SK-N-SH treated with all-trans-retinoic acid at 6 μM for 48 hours (cell line): ENCODE results near the gene MRTFA.
A peak's percentile ranks its signal among the peaks of the same experiment; 100 is the strongest.

Experiments used
- ATAC-seq: fragments of 200-7000 bp; cut with Tn5 transposase; 3 replicates; pipeline ENCODE4 v1.9.1; 2020; ENCODE audit warnings: mild to moderate bottlenecking, moderate library complexity
- ARNTL ChIP-seq: fragments of 450-650 bp; formaldehyde crosslinking; IDR thresholded peaks from 2 replicates; pipeline ENCODE4 v1.5.0; 2020; ENCODE audit warnings: low read depth, mild to moderate bottlenecking, moderate library complexity, borderline replicate concordance
- CSDC2 ChIP-seq: fragments of 250-450 bp; sonication (Bioruptor Pico); IDR thresholded peaks from 2 replicates; pipeline ENCODE4 v1.5.0; 2020; ENCODE audit warnings: mild to moderate bottlenecking, moderate library complexity
- ESRRG ChIP-seq: fragments of 250-450 bp; sonication (Bioruptor Pico); IDR thresholded peaks from 2 replicates; pipeline ENCODE4 v1.6.1; 2021; ENCODE audit warnings: mild to moderate bottlenecking
- ISL1 ChIP-seq: fragments of 250-450 bp; sonication (Bioruptor Pico); IDR thresholded peaks from 2 replicates; pipeline ENCODE4 v2.1.2; 2022; ENCODE audit warnings: mild to moderate bottlenecking, moderate library complexity
- OSR1 ChIP-seq: fragments of 250-450 bp; sonication (Bioruptor Pico); IDR thresholded peaks from 2 replicates; pipeline ENCODE4 v1.8.0; 2022; ENCODE audit warnings: moderate library complexity, mild to moderate bottlenecking, inconsistent platforms
- PPARA ChIP-seq: fragments of 250-450 bp; sonication (Bioruptor Pico); IDR thresholded peaks from 2 replicates; pipeline ENCODE4 v1.5.0; 2020; ENCODE audit warnings: mild to moderate bottlenecking, borderline replicate concordance
- RARB ChIP-seq: fragments of 250-450 bp; sonication (Bioruptor Pico); IDR thresholded peaks from 2 replicates; pipeline ENCODE4 v1.8.0; 2021; ENCODE audit warnings: mild to moderate bottlenecking, moderate library complexity
- SNAI2 ChIP-seq: fragments of 250-450 bp; sonication (Bioruptor Pico); IDR thresholded peaks from 2 replicates; pipeline ENCODE4 v1.5.0; 2020; ENCODE audit warnings: mild to moderate bottlenecking, moderate library complexity
- TCF4 ChIP-seq: fragments of 250-450 bp; sonication (Bioruptor Pico); IDR thresholded peaks from 2 replicates; pipeline ENCODE4 v1.8.0; 2021; ENCODE audit warnings: mild to moderate bottlenecking, moderate library complexity, borderline replicate concordance
- ZC3H10 ChIP-seq: fragments of 250-450 bp; sonication (Bioruptor Pico); IDR thresholded peaks from 2 replicates; pipeline ENCODE4 v1.5.1; 2021; ENCODE audit warnings: mild to moderate bottlenecking, moderate library complexity
- ZFP3 ChIP-seq: fragments of 250-450 bp; sonication (Bioruptor Pico); IDR thresholded peaks from 2 replicates; pipeline ENCODE4 v1.5.0; 2020; ENCODE audit warnings: mild to moderate bottlenecking, moderate library complexity
- ZNF565 ChIP-seq: fragments of 450-650 bp; formaldehyde crosslinking; conservative IDR thresholded peaks from 2 replicates; pipeline ENCODE4 v1.5.0; 2020; ENCODE audit warnings: low read depth, mild to moderate bottlenecking, moderate library complexity
- ZNF70 ChIP-seq: fragments of 450-650 bp; formaldehyde crosslinking; IDR thresholded peaks from 2 replicates; pipeline ENCODE4 v1.5.0; 2020; ENCODE audit warnings: mild to moderate bottlenecking, moderate library complexity
- ZNF8 ChIP-seq: fragments of 450-650 bp; formaldehyde crosslinking; IDR thresholded peaks from 2 replicates; pipeline ENCODE4 v1.5.0; 2020; ENCODE audit warnings: mild to moderate bottlenecking, moderate library complexity
- TF ChIP-seq, protein P1 (sequence below): fragments of 250-450 bp; sonication (Bioruptor Pico); IDR thresholded peaks from 2 replicates; pipeline ENCODE4 v1.8.0; 2020; ENCODE audit warnings: mild to moderate bottlenecking, moderate library complexity, borderline replicate concordance
- TF ChIP-seq, protein P2 (sequence below): fragments of 250-450 bp; sonication (Bioruptor Pico); IDR thresholded peaks from 2 replicates; pipeline ENCODE4 v1.5.1; 2021; ENCODE audit warnings: mild to moderate bottlenecking, moderate library complexity
- TF ChIP-seq, protein P3 (sequence below): fragments of 250-450 bp; sonication (Bioruptor Pico); IDR thresholded peaks from 2 replicates; pipeline ENCODE4 v1.8.0; 2021; ENCODE audit warnings: low read depth, mild to moderate bottlenecking, moderate library complexity, borderline replicate concordance
- TF ChIP-seq, protein P4 (sequence below): fragments of 250-450 bp; sonication (Bioruptor Pico); IDR thresholded peaks from 2 replicates; pipeline ENCODE4 v1.5.1; 2020; ENCODE audit warnings: low read depth, mild to moderate bottlenecking, moderate library complexity

MRTFA gene

DNA sequence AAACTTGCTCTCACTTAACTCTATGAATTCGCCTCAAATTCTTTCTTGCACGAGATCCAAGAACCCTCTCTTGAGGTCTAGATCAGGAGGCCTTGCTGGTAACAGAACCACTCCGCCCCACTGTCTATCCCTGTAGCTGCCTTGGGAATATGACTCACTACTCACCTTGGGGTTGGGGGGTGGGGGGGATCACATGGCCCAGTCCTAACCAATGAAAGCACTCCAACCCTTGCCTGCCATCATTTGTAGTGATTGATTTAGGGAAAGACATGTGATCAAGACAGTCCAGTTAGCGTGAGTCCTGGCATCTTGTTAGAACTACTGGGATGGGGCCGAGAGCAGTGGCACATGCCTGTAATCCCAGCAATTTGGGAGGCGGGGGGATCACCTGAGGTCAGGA is 4.8 kb upstream of the MRTFA start (continued):
- TF ChIP-seq, protein P1, sequence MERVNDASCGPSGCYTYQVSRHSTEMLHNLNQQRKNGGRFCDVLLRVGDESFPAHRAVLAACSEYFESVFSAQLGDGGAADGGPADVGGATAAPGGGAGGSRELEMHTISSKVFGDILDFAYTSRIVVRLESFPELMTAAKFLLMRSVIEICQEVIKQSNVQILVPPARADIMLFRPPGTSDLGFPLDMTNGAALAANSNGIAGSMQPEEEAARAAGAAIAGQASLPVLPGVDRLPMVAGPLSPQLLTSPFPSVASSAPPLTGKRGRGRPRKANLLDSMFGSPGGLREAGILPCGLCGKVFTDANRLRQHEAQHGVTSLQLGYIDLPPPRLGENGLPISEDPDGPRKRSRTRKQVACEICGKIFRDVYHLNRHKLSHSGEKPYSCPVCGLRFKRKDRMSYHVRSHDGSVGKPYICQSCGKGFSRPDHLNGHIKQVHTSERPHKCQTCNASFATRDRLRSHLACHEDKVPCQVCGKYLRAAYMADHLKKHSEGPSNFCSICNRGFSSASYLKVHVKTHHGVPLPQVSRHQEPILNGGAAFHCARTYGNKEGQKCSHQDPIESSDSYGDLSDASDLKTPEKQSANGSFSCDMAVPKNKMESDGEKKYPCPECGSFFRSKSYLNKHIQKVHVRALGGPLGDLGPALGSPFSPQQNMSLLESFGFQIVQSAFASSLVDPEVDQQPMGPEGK (CRISPR knock-in tag): no peak

DNA sequence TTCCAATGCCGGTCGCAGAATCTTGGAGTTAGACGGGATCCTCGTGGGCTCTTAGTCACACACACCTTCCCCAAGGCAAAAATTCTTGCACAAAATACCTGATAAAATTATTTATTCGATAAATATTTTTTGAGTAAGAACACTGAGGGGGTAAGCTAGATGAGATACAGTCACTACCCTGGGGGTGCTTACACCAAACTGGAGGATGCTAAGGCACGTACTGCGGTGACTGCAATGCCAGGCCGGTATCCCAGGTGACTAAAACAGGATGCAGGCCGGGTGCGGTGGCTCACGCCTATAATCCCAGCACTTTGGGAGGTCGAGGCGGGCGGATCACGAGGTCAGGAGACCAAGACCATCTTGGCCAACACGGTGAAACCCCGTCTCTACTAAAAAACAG is 1.7 kb upstream of the MRTFA start:
- no peak for TF ChIP-seq ZC3H10
- TF ChIP-seq ESRRG (CRISPR knock-in tag): no peak
- TF ChIP-seq, protein P1 (CRISPR knock-in tag): no peak
- TF ChIP-seq ARNTL (CRISPR knock-in tag): no peak
- TF ChIP-seq ZFP3 (CRISPR knock-in tag): no peak
- TF ChIP-seq ISL1 (CRISPR knock-in tag): no peak
- TF ChIP-seq, protein P2, sequence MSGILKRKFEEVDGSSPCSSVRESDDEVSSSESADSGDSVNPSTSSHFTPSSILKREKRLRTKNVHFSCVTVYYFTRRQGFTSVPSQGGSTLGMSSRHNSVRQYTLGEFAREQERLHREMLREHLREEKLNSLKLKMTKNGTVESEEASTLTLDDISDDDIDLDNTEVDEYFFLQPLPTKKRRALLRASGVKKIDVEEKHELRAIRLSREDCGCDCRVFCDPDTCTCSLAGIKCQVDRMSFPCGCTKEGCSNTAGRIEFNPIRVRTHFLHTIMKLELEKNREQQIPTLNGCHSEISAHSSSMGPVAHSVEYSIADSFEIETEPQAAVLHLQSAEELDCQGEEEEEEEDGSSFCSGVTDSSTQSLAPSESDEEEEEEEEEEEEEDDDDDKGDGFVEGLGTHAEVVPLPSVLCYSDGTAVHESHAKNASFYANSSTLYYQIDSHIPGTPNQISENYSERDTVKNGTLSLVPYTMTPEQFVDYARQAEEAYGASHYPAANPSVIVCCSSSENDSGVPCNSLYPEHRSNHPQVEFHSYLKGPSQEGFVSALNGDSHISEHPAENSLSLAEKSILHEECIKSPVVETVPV (CRISPR knock-in tag): no peak
- TF ChIP-seq, protein P3, sequence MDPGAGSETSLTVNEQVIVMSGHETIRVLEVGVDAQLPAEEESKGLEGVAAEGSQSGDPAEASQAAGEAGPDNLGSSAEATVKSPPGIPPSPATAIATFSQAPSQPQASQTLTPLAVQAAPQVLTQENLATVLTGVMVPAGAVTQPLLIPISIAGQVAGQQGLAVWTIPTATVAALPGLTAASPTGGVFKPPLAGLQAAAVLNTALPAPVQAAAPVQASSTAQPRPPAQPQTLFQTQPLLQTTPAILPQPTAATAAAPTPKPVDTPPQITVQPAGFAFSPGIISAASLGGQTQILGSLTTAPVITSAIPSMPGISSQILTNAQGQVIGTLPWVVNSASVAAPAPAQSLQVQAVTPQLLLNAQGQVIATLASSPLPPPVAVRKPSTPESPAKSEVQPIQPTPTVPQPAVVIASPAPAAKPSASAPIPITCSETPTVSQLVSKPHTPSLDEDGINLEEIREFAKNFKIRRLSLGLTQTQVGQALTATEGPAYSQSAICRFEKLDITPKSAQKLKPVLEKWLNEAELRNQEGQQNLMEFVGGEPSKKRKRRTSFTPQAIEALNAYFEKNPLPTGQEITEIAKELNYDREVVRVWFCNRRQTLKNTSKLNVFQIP (CRISPR knock-in tag): no peak
- TF ChIP-seq, protein P4, sequence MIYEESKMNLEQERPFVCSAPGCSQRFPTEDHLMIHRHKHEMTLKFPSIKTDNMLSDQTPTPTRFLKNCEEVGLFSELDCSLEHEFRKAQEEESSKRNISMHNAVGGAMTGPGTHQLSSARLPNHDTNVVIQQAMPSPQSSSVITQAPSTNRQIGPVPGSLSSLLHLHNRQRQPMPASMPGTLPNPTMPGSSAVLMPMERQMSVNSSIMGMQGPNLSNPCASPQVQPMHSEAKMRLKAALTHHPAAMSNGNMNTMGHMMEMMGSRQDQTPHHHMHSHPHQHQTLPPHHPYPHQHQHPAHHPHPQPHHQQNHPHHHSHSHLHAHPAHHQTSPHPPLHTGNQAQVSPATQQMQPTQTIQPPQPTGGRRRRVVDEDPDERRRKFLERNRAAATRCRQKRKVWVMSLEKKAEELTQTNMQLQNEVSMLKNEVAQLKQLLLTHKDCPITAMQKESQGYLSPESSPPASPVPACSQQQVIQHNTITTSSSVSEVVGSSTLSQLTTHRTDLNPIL (CRISPR knock-in tag): no peak
- TF ChIP-seq ZNF70 (CRISPR knock-in tag): no peak
- TF ChIP-seq PPARA (CRISPR knock-in tag): no peak
- TF ChIP-seq OSR1 (CRISPR knock-in tag): no peak
- TF ChIP-seq RARB: no peak
- no peak for TF ChIP-seq ZNF565 (CRISPR knock-in tag)
- no peak for TF ChIP-seq CSDC2 (CRISPR knock-in tag)
- no peak for TF ChIP-seq TCF4 (CRISPR knock-in tag)
- no peak for TF ChIP-seq SNAI2 (CRISPR knock-in tag)
- no peak for ATAC-seq

DNA sequence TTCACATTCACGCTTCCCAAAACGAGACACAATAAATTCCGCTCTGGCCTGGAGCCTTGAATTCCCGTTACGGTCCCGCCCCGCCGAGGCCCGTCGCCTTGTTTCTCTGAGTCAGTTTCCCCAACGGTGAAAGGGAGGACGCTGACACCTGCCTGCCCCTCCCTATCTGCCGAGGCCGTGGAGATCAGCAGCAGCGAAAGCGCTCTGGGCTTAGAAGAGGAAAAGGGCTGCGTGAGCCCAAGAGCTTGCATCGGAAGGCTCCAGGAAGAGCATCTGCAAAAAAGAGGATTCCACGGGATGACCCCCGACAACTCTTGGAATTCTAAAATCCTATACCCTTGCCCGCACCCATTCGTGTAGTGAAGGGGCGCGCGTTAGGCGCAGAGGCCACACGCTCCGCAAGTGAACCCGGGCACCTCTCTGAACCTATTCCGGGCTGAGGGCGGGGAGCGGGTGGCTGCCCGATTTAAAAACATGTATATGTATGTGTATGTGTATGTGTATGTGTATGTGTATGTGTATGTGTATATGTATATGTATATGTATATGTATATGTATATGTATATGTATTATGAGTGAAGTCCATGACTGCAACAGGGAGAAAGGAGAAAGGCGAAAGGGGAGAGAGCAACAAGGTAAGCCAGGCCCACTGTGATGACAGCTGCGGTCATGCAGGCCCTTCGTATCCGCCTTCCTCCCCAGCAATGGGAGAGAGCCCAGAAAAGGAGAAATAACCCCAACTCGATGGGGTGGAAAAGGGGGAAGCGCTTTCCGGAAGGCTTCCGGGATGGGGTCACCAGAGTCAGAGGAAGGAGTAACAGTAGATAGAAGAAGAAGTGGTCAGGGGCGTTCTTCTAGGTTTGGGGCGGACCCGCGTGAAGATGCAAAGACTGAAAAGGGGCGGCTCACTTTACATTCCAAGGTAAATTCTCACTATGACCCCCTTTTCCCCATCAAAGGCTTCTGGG is 948 bp upstream of the MRTFA start:
- ATAC-seq: peak; percentile 9
- TF ChIP-seq ZNF8 (CRISPR knock-in tag) (no peak), ZFP3 (CRISPR knock-in tag) (no peak)
- TF ChIP-seq, protein P1 (CRISPR knock-in tag): no peak
